H1 (cell line): Measurements from ENCODE around the gene GRP. TPM values are rescaled to one million over a fixed set of nuclear protein-coding genes. Genes with fewer than 3 reads are reported as not detected.

Experiments
- ATF2 ChIP-seq: IDR thresholded peaks from 2 replicates; pipeline ENCODE4 v1.6.1; 2012; ENCODE audit warnings: low read length, inconsistent platforms
- CHD2 ChIP-seq: IDR thresholded peaks from 2 replicates; pipeline ENCODE4 v1.6.1; 2012; ENCODE audit warnings: low read length, improper control_type of control experiment
- EZH2 ChIP-seq: fragments of 200-600 bp; sonication (generic); IDR thresholded peaks from 2 replicates; pipeline ENCODE4 v1.7.1; 2012; ENCODE audit warnings: low read depth, mild to moderate bottlenecking, moderate library complexity, low read length, inconsistent platforms; ENCODE audit not compliant: severe bottlenecking
- HDAC2 ChIP-seq, 2 experiments: fragments of 300-600 bp in 1 of 2; sonication (generic) in 1 of 2; IDR thresholded peaks; 2 replicates each; pipeline ENCODE4 v1.6.1; 2011 to 2012; ENCODE audit warnings: low read depth in 2 of 2, low read length in 2 of 2, mild to moderate bottlenecking in 2 of 2, moderate library complexity in 2 of 2, borderline replicate concordance in 1 of 2, inconsistent platforms in 1 of 2
- NRF1 ChIP-seq: IDR thresholded peaks from 2 replicates; pipeline ENCODE4 v1.6.1; 2011; ENCODE audit warnings: mild to moderate bottlenecking, low read depth, low read length, improper control_type of control experiment
- TBP ChIP-seq: IDR thresholded peaks from 2 replicates; pipeline ENCODE4 v1.6.1; 2011; ENCODE audit warnings: low read depth, low read length, improper control_type of control experiment
- polyA plus RNA-seq, 7 experiments: library from polyadenylated mRNA; depleted of rRNA in 3 of 7; stranded (reverse) in 5 of 7; unstranded in 2 of 7; fragments of >200 nt in 5 of 7; fragments of 200-250 nt in 2 of 7; gene quantifications; 1 replicate in 5 of 7; 2 replicates in 1 of 7; 4 replicates in 1 of 7; pipeline versions ENCODE4 v1.2.1 to v1.2.3, GENCODE V29; 2011 to 2013; ENCODE audit warnings: missing spikeins in 2 of 7, mixed read lengths in 2 of 7
- total RNA-seq: library from RNA; stranded (reverse); fragmentation: NEBNext Ultra II Directional; extraction: Animal tissue kit (Norgen Biotek cat#: 25700); gene quantifications from 2 replicates; pipeline ENCODE4 v1.2.1, GENCODE V29; 2021

The GRP gene
- total and polyA plus RNA-seq, 2 of the 8 experiments (the other 6 are each of a cell fraction or from before 2014, with no cell fraction given): not detected

- TF ChIP-seq NRF1 (no peak), HDAC2 (IDR thresholded peaks at IDR 0.05; ENCODE audit: borderline replicate concordance in 1 of 2, low read depth in 2 of 2, low read length in 2 of 2) (no peak), EZH2 (no peak), ATF2 (no peak), TBP (no peak), CHD2 (no peak)
Measured at GRCh38 chr18:59218018-59218417, 1.9 kb upstream of the GRP start (continued).
